ENCODE results near the gene HHATL. TPM values are rescaled to one million over a fixed set of nuclear protein-coding genes. Genes with fewer than 3 reads are reported as not detected.

HHATL gene
- total RNA-seq, 3 donors from 2014 or later (not counting 1 experiment from before 2014, with no cell fraction given): not detected

GRCh38 chr3:42739401-42740158, 37.0 kb upstream of the HHATL start:
- Mint-ChIP-seq H3K27me3 (ENCODE audit: low read depth in 2 of 2) (peaks cover 3 to 7% of the 10 kb centered on the region in 2 donors), H3K36me3 (no peaks in the 10 kb centered on the region), H3K27ac (no peak overlapping the region), H3K9me3 (no peaks in the 10 kb centered on the region), H3K4me1 (no peaks in the 10 kb centered on the region), H3K4me3 (no peak overlapping the region)
- Histone ChIP-seq H3K4me1 (ENCODE audit: control insufficient read depth, insufficient read depth, low read length) (no peaks in the 10 kb centered on the region), H3K36me3 (ENCODE audit: control insufficient read depth, insufficient read depth, low read length) (no peaks in the 10 kb centered on the region), H3K27ac (ENCODE audit: low read length) (no peak overlapping the region), H3K4me3 (ENCODE audit: low read length) (no peak overlapping the region), H3K27me3 (ENCODE audit: control insufficient read depth, insufficient read depth, low read length) (no peaks in the 10 kb centered on the region), H3K9me3 (ENCODE audit: control insufficient read depth, insufficient read depth, low read length) (no peaks in the 10 kb centered on the region)
- WGBS (ENCODE audit: insufficient coverage): 92% methylated on average over 11 of the region's 12 CpGs
- ATAC-seq (no peak), DNase-seq (no peak)
- intact Hi-C loops (cut with micrococcal nuclease): no loop called here
- TF ChIP-seq CTCF (IDR thresholded peaks at IDR 0.05): no peak

GRCh38 chr3:42736531-42736930, 33.9 kb upstream of the HHATL start:
- WGBS (ENCODE audit: insufficient coverage): over 99% methylated on average over 6 of the region's 6 CpGs
- no peak for ATAC-seq
- peaks cover 3 to 7% of the 10 kb centered on the region in 2 donors for H3K27me3 Mint-ChIP-seq (ENCODE audit: low read depth in 2 of 2)

GRCh38 chr3:42736081-42736480, 33.5 kb upstream of the HHATL start:
- Histone ChIP-seq H3K36me3 (ENCODE audit: control insufficient read depth, insufficient read depth, low read length) (no peaks in the 10 kb centered on the region), H3K4me1 (ENCODE audit: control insufficient read depth, insufficient read depth, low read length) (no peaks in the 10 kb centered on the region), H3K27ac (ENCODE audit: low read length) (no peak overlapping the region), H3K4me3 (ENCODE audit: low read length) (no peak overlapping the region), H3K9me3 (ENCODE audit: control insufficient read depth, insufficient read depth, low read length) (no peaks in the 10 kb centered on the region), H3K27me3 (ENCODE audit: control insufficient read depth, insufficient read depth, low read length) (no peaks in the 10 kb centered on the region)
- WGBS (ENCODE audit: insufficient coverage): 69% methylated on average over 1 of the region's 1 CpG
- DNase-seq: no peak
- ATAC-seq: no peak
- no peak overlapping the region for H3K27ac Mint-ChIP-seq
- peaks cover 3 to 7% of the 10 kb centered on the region in 2 donors for H3K27me3 Mint-ChIP-seq (ENCODE audit: low read depth in 2 of 2)
- H3K4me1 Mint-ChIP-seq: no peaks in the 10 kb centered on the region
- no peak overlapping the region for H3K4me3 Mint-ChIP-seq
- no peaks in the 10 kb centered on the region for H3K9me3 Mint-ChIP-seq
- TF ChIP-seq CTCF (IDR thresholded peaks at IDR 0.05): no peak
- intact Hi-C loops (cut with micrococcal nuclease): no loop called here
- H3K36me3 Mint-ChIP-seq: no peaks in the 10 kb centered on the region

More at GRCh38 chr3:42736531-42736930, 33.9 kb upstream of the HHATL start:
- Histone ChIP-seq H3K27me3 (ENCODE audit: control insufficient read depth, insufficient read depth, low read length) (no peaks in the 10 kb centered on the region), H3K36me3 (ENCODE audit: control insufficient read depth, insufficient read depth, low read length) (no peaks in the 10 kb centered on the region), H3K4me3 (ENCODE audit: low read length) (no peak overlapping the region), H3K27ac (ENCODE audit: low read length) (no peak overlapping the region), H3K9me3 (ENCODE audit: control insufficient read depth, insufficient read depth, low read length) (no peaks in the 10 kb centered on the region), H3K4me1 (ENCODE audit: control insufficient read depth, insufficient read depth, low read length) (no peaks in the 10 kb centered on the region)
- intact Hi-C loops (cut with micrococcal nuclease): no loop called here
- H3K27ac Mint-ChIP-seq: no peak overlapping the region
- no peak for TF ChIP-seq CTCF (IDR thresholded peaks at IDR 0.05)
- H3K9me3 Mint-ChIP-seq: no peaks in the 10 kb centered on the region
- no peaks in the 10 kb centered on the region for H3K4me1 Mint-ChIP-seq
- DNase-seq: no peak
- no peaks in the 10 kb centered on the region for H3K36me3 Mint-ChIP-seq
- no peak overlapping the region for H3K4me3 Mint-ChIP-seq

GRCh38 chr3:42735615-42736014, 33.0 kb upstream of the HHATL start:
- no peak overlapping the region for H3K4me3 ChIP-seq (ENCODE audit: low read length)
- no peaks in the 10 kb centered on the region for H3K9me3 Mint-ChIP-seq
- intact Hi-C loops (cut with micrococcal nuclease): no loop called here
- 90% methylated on average over 12 of the region's 12 CpGs for WGBS (ENCODE audit: insufficient coverage)
- no peak overlapping the region for H3K27ac Mint-ChIP-seq
- H3K27me3 Mint-ChIP-seq (ENCODE audit: low read depth in 2 of 2): peaks cover 3 to 7% of the 10 kb centered on the region in 2 donors
- no peaks in the 10 kb centered on the region for H3K4me1 ChIP-seq (ENCODE audit: control insufficient read depth, insufficient read depth, low read length)
- no peaks in the 10 kb centered on the region for H3K27me3 ChIP-seq (ENCODE audit: control insufficient read depth, insufficient read depth, low read length)
- ATAC-seq (no peak), DNase-seq (no peak)
- no peaks in the 10 kb centered on the region for H3K36me3 Mint-ChIP-seq
- no peak overlapping the region for H3K4me3 Mint-ChIP-seq
- H3K9me3 ChIP-seq (ENCODE audit: control insufficient read depth, insufficient read depth, low read length): no peaks in the 10 kb centered on the region
- no peaks in the 10 kb centered on the region for H3K36me3 ChIP-seq (ENCODE audit: control insufficient read depth, insufficient read depth, low read length)
- H3K4me1 Mint-ChIP-seq: no peaks in the 10 kb centered on the region
- no peak for TF ChIP-seq CTCF (IDR thresholded peaks at IDR 0.05)
- no peak overlapping the region for H3K27ac ChIP-seq (ENCODE audit: low read length)
